ENCODE data around the gene RNF168. TPM values are rescaled to one million over a fixed set of nuclear protein-coding genes. Genes with fewer than 3 reads are reported as not detected.

RNF168 gene
- total RNA-seq, 1 experiment from 2014 or later, result 66.1 TPM

DNA sequence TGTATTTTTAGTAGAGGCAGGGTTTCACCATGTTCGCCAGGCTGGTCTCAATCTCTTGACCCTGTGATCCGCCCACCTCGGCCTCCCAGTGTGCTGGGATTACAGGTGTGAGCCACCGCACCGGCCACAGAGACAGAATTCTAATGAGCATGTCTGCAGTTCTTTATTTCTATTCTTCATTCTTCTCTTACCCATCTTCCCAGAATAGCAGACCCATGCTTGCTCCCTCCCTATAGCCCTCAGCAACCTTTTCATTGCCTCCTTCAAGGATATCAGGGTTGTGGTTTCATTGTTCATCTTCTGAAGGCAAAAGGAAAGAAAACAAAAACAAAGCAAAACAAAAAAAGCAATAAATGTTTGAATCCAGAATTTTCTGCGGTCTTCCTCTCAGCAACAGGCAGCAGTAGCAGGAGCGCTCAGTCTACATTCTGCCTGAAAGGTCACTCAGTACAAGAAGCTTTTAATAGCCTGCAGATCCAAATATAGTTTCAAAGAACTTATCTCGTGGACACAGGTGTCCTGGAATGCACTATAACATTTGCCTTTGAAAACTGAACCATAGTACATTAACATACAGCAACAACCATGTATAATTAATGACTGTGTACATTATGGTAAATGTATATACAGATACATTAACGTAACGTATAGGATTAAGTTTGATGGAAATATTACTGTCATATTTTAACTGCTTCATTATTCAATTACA is 11.5 kb upstream of the RNF168 start, which contains the start of gene SMCO1 (continued):
- TF ChIP-seq, protein P1, sequence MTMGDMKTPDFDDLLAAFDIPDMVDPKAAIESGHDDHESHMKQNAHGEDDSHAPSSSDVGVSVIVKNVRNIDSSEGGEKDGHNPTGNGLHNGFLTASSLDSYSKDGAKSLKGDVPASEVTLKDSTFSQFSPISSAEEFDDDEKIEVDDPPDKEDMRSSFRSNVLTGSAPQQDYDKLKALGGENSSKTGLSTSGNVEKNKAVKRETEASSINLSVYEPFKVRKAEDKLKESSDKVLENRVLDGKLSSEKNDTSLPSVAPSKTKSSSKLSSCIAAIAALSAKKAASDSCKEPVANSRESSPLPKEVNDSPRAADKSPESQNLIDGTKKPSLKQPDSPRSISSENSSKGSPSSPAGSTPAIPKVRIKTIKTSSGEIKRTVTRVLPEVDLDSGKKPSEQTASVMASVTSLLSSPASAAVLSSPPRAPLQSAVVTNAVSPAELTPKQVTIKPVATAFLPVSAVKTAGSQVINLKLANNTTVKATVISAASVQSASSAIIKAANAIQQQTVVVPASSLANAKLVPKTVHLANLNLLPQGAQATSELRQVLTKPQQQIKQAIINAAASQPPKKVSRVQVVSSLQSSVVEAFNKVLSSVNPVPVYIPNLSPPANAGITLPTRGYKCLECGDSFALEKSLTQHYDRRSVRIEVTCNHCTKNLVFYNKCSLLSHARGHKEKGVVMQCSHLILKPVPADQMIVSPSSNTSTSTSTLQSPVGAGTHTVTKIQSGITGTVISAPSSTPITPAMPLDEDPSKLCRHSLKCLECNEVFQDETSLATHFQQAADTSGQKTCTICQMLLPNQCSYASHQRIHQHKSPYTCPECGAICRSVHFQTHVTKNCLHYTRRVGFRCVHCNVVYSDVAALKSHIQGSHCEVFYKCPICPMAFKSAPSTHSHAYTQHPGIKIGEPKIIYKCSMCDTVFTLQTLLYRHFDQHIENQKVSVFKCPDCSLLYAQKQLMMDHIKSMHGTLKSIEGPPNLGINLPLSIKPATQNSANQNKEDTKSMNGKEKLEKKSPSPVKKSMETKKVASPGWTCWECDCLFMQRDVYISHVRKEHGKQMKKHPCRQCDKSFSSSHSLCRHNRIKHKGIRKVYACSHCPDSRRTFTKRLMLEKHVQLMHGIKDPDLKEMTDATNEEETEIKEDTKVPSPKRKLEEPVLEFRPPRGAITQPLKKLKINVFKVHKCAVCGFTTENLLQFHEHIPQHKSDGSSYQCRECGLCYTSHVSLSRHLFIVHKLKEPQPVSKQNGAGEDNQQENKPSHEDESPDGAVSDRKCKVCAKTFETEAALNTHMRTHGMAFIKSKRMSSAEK (CRISPR knock-in tag; IDR thresholded peaks at IDR 0.05; ENCODE audit: borderline replicate concordance), result no peak

DNA sequence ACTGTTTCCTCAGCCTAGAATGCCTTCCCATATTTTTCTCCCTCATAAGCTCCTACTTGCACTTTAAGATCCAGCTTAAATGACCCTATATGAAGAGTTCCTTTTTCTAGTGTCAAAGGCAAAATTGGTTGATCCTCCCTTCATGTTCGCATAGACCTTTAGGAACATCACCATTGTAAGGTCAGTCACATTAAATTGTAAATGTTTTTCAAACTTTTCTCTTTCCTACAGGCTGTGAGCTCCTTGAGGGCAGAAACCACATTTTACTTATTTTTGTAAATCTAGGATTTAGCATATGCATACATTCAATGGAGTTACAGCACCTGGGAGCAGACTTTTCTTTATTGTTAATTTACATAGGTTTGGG is 10.8 kb upstream of the RNF168 start:
- Mint-ChIP-seq H3K36me3 (peaks cover 25% of the 10 kb centered on the region), H3K4me3 (no peak overlapping the region), H3K27me3 (ENCODE audit: low read depth) (peaks cover 10% of the 10 kb centered on the region), H3K9me3 (peaks cover 35% of the 10 kb centered on the region), H3K27ac (no peak overlapping the region), H3K4me1 (peaks cover 8% of the 10 kb centered on the region)
- CTCF ChIA-PET, result interaction anchor here (3.1 kb wide), 1 partner anchor 9 kb away, joined by 12 read pairs; no protein-coding TSS in a partner anchor
- ATAC-seq (no peak), DNase-seq (ENCODE audit: low spot score) (no peak)
- TF ChIP-seq, protein P2, sequence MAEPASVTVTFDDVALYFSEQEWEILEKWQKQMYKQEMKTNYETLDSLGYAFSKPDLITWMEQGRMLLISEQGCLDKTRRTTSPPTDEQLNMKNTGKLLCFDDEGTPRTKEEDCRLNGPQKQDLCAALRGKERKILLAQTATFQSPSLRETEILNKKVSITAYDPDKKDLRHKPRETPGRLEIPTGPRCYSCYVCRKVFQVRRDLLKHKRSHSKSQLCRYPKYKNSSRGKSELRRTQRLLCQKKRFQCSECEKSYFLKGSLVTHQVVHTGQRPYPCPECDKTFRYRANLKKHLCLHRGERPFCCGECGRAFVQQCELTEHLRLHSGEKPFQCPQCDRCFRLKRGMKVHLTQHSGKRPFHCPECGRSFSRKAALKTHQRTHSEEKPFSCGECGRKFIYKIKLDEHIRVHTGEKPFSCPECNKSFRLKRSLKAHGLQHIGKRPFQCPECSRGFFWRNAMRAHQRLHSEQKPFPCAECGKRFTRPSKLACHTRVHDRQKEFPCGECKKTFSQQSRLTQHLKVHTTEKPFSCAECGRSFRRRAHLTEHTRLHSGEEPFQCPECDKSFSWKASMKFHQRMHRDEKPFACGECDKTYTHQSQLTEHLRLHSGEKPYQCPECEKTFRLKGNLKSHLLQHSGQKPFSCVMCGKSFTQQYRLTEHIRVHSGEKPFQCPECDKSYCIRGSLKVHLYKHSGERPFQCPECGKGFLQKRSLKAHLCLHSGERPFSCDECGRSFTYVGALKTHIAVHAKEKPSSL (CRISPR knock-in tag; conservative IDR thresholded peaks at IDR 0.05), result no peak
- TF ChIP-seq FOXK1 (CRISPR knock-in tag; IDR thresholded peaks at IDR 0.05) (no peak), FOXJ3 (CRISPR knock-in tag; IDR thresholded peaks at IDR 0.05; ENCODE audit: borderline replicate concordance) (no peak), NR1H2 (CRISPR knock-in tag; IDR thresholded peaks at IDR 0.05) (no peak), EMX1 (CRISPR knock-in tag; IDR thresholded peaks at IDR 0.05) (no peak)
- TF ChIP-seq, protein P3, sequence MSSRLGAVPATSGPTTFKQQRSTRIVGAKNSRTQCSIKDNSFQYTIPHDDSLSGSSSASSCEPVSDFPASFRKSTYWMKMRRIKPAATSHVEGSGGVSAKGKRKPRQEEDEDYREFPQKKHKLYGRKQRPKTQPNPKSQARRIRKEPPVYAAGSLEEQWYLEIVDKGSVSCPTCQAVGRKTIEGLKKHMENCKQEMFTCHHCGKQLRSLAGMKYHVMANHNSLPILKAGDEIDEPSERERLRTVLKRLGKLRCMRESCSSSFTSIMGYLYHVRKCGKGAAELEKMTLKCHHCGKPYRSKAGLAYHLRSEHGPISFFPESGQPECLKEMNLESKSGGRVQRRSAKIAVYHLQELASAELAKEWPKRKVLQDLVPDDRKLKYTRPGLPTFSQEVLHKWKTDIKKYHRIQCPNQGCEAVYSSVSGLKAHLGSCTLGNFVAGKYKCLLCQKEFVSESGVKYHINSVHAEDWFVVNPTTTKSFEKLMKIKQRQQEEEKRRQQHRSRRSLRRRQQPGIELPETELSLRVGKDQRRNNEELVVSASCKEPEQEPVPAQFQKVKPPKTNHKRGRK (CRISPR knock-in tag; IDR thresholded peaks at IDR 0.05; ENCODE audit: borderline replicate concordance), result no peak
- TF ChIP-seq, protein P4, sequence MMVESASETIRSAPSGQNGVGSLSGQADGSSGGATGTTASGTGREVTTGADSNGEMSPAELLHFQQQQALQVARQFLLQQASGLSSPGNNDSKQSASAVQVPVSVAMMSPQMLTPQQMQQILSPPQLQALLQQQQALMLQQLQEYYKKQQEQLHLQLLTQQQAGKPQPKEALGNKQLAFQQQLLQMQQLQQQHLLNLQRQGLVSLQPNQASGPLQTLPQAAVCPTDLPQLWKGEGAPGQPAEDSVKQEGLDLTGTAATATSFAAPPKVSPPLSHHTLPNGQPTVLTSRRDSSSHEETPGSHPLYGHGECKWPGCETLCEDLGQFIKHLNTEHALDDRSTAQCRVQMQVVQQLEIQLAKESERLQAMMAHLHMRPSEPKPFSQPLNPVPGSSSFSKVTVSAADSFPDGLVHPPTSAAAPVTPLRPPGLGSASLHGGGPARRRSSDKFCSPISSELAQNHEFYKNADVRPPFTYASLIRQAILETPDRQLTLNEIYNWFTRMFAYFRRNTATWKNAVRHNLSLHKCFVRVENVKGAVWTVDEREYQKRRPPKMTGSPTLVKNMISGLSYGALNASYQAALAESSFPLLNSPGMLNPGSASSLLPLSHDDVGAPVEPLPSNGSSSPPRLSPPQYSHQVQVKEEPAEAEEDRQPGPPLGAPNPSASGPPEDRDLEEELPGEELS (CRISPR knock-in tag; IDR thresholded peaks at IDR 0.05), result no peak
- POLR2A ChIA-PET, result interaction anchor here (0.6 kb wide), 1 partner anchor 356 kb away, joined by 4 read pairs; no protein-coding TSS in a partner anchor

DNA sequence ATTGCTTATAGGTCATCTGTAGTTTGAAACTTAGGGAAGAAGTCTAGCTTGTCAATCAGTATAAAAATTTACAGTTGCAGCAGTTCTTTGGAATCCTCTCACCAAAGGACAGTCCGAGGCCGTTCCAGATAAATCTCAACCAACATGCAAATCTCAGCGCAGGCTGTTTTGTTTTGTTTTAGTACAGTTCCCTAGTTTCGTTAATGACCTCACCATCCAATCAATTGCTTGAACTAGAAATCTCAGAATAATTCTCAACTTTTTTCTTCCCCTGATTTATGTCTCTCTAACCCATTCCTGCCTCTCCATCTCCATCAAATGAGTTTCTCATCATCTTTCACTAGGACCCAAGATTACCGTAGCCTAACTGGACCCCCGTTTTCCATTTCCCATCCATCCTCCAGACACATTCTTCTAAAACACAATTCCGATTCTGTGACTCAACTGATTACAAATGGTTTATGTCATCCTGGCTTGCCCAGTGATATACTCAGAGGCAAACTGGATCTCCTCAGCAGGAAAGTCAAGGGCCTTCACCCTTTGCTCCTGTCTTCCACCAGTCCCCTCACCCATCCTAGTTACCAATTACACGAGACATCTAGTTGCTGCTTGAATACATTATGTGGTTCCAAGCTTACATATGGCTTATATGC is 10.3 kb upstream of the RNF168 start:
- POLR2A ChIA-PET, result interaction anchor here (0.6 kb wide), 1 partner anchor 356 kb away, joined by 4 read pairs; no protein-coding TSS in a partner anchor
- ATAC-seq (no peak), DNase-seq (ENCODE audit: low spot score) (no peak)
- H3K4me3 Mint-ChIP-seq, result no peak overlapping the region
- no peak overlapping the region for H3K27ac Mint-ChIP-seq
- peaks cover 19% of the 10 kb centered on the region for H3K36me3 Mint-ChIP-seq
- H3K4me1 Mint-ChIP-seq, result peaks cover 8% of the 10 kb centered on the region
- H3K27me3 Mint-ChIP-seq (ENCODE audit: low read depth), result 0 out of 2 replicates have a peak, but pooled peaks cover 5% of the 10 kb centered on the region
- H3K9me3 Mint-ChIP-seq, result peaks cover 30% of the 10 kb centered on the region
- CTCF ChIA-PET, result interaction anchor here (0.6 to 3.1 kb wide), 2 partner anchors 9 to 254 kb away, joined by 3 to 12 read pairs; no protein-coding TSS in a partner anchor
- TF ChIP-seq NR3C1 (CRISPR knock-in tag; conservative IDR thresholded peaks at IDR 0.05; ENCODE audit: low read depth) (no peak), FOXP1 (CRISPR knock-in tag; IDR thresholded peaks at IDR 0.05; ENCODE audit: borderline replicate concordance) (no peak), HMGA2 (CRISPR knock-in tag; IDR thresholded peaks at IDR 0.05) (no peak), CREB1 (CRISPR knock-in tag; IDR thresholded peaks at IDR 0.05) (no peak), TEAD1 (CRISPR knock-in tag; IDR thresholded peaks at IDR 0.05) (no peak)
- TF ChIP-seq, protein P5, sequence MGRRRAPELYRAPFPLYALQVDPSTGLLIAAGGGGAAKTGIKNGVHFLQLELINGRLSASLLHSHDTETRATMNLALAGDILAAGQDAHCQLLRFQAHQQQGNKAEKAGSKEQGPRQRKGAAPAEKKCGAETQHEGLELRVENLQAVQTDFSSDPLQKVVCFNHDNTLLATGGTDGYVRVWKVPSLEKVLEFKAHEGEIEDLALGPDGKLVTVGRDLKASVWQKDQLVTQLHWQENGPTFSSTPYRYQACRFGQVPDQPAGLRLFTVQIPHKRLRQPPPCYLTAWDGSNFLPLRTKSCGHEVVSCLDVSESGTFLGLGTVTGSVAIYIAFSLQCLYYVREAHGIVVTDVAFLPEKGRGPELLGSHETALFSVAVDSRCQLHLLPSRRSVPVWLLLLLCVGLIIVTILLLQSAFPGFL (CRISPR knock-in tag; IDR thresholded peaks at IDR 0.05; ENCODE audit: borderline replicate concordance), result no peak
- TF ChIP-seq, protein P6, sequence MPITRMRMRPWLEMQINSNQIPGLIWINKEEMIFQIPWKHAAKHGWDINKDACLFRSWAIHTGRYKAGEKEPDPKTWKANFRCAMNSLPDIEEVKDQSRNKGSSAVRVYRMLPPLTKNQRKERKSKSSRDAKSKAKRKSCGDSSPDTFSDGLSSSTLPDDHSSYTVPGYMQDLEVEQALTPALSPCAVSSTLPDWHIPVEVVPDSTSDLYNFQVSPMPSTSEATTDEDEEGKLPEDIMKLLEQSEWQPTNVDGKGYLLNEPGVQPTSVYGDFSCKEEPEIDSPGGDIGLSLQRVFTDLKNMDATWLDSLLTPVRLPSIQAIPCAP (CRISPR knock-in tag; IDR thresholded peaks at IDR 0.05), result no peak
- TF ChIP-seq, protein P7, sequence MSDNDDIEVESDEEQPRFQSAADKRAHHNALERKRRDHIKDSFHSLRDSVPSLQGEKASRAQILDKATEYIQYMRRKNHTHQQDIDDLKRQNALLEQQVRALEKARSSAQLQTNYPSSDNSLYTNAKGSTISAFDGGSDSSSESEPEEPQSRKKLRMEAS (CRISPR knock-in tag; IDR thresholded peaks at IDR 0.05), result no peak
- TF ChIP-seq, protein P8, sequence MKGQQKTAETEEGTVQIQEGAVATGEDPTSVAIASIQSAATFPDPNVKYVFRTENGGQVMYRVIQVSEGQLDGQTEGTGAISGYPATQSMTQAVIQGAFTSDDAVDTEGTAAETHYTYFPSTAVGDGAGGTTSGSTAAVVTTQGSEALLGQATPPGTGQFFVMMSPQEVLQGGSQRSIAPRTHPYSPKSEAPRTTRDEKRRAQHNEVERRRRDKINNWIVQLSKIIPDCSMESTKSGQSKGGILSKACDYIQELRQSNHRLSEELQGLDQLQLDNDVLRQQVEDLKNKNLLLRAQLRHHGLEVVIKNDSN (CRISPR knock-in tag; IDR thresholded peaks at IDR 0.05), result no peak
